GM23248 (cell line): ENCODE measurements around the gene PANX1.

Source experiments
- EZH2 ChIP-seq: fragments of 200-600 bp; sonication (generic); IDR thresholded peaks from 2 replicates; pipeline ENCODE4 v1.6.1; 2018; ENCODE audit warnings: antibody characterized with exemption, mild to moderate bottlenecking; ENCODE audit not compliant: insufficient read depth, poor library complexity, severe bottlenecking
- EZH2phosphoT487 ChIP-seq: fragments of 200-600 bp; sonication (generic); IDR thresholded peaks from 2 replicates; pipeline ENCODE4 v1.6.1; 2018; ENCODE audit warnings: antibody characterized with exemption, moderate library complexity, mild to moderate bottlenecking, low read depth; ENCODE audit not compliant: insufficient read depth

- TF ChIP-seq EZH2phosphoT487, result no peak
- no peak for TF ChIP-seq EZH2
These were observed 70.1 kb downstream of the PANX1 start for GRCh38 chr11:94198718-94199117.
